GM12801 (cell line): ENCODE data around the gene HSPD1.

ENCODE experiments used
- TF ChIP-seq, protein P1 (sequence below): IDR thresholded peaks from one replicate; pipeline ENCODE4 v1.5.1; 2011; ENCODE audit warnings: control low read depth; ENCODE audit not compliant: insufficient read length; ENCODE audit errors: extremely low read depth

The HSPD1 gene

DNA sequence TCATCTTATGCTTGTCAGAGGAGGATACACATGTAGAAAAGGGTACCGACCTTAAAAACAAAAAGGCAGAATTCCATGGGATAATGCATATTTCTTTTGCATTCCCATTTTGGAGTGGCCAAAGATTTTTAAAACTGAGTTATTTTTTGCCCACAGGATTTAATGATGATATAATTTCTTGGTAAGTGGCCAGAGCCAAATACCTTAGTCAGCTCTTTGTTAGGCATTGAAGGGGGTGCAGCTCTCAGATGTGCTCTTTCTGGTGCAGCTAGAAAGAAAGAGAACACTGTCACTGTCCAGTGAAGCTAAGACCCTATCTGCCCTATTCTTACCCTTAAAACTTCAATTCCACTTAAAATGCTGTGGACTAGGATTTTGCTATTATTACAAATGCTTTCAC is 35.5 kb downstream of the HSPD1 start:
- TF ChIP-seq, protein P1, sequence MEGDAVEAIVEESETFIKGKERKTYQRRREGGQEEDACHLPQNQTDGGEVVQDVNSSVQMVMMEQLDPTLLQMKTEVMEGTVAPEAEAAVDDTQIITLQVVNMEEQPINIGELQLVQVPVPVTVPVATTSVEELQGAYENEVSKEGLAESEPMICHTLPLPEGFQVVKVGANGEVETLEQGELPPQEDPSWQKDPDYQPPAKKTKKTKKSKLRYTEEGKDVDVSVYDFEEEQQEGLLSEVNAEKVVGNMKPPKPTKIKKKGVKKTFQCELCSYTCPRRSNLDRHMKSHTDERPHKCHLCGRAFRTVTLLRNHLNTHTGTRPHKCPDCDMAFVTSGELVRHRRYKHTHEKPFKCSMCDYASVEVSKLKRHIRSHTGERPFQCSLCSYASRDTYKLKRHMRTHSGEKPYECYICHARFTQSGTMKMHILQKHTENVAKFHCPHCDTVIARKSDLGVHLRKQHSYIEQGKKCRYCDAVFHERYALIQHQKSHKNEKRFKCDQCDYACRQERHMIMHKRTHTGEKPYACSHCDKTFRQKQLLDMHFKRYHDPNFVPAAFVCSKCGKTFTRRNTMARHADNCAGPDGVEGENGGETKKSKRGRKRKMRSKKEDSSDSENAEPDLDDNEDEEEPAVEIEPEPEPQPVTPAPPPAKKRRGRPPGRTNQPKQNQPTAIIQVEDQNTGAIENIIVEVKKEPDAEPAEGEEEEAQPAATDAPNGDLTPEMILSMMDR: no peak

DNA sequence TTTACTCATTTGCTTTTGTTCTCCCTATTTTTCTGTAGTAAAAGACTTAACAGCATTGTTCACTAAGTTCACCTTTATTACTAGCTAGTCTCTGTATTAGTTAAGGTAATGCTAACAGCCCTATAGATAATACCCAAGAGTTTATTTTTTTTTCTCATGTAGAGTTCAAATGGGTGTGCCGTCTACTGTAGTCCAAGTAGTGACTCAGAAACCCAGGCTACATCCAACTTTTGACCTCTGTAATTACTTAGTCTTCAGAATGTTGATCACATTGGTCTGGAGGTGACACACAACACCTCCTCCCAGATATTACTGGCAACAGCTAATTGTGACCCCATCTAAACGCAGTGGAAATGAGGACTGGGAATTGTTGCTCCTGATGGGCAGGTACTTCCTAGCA is 38.6 kb downstream of the HSPD1 start:
- TF ChIP-seq, protein P1: no peak

DNA sequence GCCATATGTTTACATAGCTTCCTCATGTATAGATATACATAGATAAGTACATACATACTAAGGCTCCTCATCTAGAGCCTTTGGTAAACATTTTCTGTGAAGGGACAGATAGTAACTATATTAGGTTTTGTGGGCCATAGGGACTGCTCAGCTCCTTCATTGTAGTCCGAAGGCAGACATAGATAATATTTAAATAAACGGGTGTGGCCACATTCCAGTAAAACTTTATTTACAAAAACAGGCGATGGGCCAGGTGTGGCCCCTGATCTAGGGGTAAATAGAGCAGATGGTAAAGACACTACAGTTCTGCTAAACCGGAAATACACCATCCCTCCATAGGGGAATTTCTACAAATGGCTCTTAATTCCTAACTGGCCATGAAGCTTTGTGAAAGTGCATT is 39.0 kb downstream of the HSPD1 start:
- TF ChIP-seq, protein P1: no peak

DNA sequence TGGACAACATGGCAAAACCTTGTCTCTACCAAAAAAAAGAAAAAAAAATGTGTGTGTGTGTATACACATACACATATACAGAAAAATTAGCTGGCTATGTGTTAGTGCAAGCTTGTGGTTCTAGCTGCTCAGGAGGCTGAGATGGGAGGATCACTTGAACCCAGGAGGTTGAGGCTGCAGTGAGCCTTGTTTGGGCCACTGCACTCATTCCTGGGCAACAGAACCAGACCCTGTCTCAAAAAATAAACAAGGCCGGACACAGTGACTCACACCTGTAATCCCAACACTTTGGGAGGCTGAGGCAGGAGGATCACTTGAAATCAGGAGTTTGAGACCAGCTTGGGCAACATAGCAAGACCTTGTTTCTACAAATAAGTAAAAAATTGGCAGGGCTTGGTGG is 44.2 kb downstream of the HSPD1 start:
- TF ChIP-seq, protein P1: no peak

DNA sequence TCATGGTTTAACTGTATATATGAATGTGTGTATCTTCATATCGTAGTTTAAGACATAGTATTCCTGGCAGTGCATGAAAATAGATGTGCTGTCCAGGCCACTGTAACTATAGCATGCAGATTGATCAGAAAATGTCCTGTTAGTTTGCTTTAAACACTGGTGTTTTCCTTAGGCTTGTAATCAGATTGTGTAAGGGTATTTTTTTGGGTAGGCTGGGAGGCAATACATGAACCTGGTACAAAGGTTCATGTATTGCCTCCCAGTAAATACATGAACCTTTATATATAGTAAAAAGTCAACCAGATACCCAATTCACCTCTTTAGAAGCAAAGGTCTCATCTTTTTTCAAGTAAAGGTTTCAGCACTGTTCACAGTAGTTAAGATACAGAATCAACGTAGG is 44.7 kb downstream of the HSPD1 start:
- TF ChIP-seq, protein P1: no peak

DNA sequence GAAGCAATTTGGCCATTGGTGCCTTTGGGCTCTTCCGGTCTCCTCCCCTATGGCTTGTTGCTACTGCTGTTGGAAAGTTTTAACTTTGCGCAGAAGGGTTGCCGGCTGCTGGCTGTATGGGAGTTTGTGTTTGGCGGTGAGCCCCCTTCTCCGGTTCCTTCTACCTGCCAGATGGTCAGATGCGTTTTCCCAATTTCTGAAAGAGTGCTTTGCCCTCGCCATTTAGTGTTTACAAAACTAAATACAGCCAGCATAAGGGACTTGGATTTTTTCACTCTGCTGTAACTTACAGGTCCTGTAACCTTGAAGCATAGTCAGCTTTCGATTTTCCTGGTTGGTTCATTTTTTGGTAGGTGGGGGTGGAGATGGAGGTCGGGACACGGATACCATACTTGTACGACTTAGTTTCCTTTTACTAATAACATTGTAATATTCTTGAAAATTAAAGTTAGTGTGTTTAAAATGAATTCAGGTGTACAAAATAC is 45.7 kb downstream of the HSPD1 start:
- TF ChIP-seq, protein P1: no peak

DNA sequence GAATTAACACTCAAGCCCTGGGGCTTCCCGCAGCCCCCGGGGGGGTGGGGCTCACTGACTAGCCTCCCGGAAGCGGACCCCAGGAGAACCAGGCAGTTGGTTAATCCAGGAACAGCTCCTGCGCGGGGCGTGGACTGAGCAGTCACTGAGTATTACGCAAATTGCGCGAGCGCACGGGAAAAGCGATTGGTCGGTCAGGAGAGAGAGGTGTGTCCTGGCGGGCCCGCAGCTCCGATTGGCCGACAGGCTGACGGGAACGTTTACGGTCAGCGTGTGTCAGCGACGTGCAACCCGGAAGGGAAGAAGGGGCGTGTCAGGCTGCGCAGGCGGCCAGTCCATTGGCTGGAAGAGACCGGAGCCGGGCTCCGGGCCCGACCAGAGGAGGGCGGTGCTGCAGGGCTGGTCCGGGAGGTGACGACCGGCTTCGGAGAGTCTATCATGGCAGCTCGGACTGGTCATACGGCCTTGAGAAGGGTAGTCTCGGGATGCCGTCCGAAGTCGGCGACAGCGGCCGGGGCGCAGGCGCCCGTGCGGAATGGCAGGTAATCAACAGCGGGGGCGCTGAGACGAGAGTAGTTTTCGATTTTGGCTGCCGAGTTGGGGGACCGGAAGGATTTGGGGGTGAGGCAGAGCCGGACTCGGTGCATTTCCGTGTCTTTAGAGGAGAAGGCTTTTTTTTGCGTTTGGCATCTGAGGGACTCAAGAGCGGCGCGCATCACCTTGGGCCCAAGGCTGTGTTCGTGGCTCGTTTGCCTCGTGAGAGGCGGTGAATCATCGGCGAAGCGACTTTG is 46.3 kb downstream of the HSPD1 start, which contains the start of gene COQ10B:
Gene COQ10B (plus strand): TSS at position 430 of the 791 bp plus-strand sequence. CDS start 9 bp downstream, at position 439.
- TF ChIP-seq, protein P1: no peak
